HG02610 (cell line): ENCODE data around the gene VEGFB.
A peak's percentile ranks its signal among the peaks of the same experiment; 100 is the strongest.

ENCODE experiments used
- ATAC-seq: cut with Tn5 transposase; IDR thresholded peaks from one replicate; pipeline ENCODE4 v1.9.1; 2021; ENCODE audit warnings: mild to moderate bottlenecking, moderate library complexity; ENCODE audit not compliant: unreplicated experiment

The VEGFB gene

GRCh38 chr11:64276653-64277431 is 42.5 kb downstream of the VEGFB start:
- ATAC-seq: no peak

DNA sequence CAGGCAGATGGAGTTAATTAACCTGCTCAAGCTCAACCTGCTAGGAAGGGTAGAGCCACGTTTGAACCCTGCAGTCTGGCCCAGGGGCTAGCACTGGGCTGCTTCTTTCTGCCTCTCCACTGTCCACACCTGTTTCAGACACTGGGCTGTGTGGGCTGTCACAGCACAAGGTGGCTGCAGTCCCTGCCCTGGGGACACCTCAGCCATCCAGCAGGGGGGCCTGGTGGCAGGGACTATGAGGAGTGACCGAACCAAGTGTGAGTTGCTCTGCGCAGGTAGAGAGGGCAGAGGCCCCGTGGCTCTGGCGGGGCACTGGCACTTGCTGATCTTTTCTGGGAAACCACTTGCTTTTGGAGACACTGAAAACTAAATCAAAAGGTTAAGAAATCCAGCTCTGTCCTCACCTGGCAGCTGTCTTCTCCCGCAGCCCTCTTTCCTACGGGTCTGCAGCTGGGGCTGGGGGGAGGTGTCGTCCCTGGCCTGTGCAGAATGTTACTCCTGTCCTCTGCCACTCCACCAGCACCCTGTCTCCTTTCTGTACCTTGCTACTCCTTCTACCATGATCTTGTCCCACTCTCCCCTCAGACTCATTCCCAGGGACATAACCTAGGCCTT is 44.3 kb downstream of the VEGFB start:
- ATAC-seq: no peak

DNA sequence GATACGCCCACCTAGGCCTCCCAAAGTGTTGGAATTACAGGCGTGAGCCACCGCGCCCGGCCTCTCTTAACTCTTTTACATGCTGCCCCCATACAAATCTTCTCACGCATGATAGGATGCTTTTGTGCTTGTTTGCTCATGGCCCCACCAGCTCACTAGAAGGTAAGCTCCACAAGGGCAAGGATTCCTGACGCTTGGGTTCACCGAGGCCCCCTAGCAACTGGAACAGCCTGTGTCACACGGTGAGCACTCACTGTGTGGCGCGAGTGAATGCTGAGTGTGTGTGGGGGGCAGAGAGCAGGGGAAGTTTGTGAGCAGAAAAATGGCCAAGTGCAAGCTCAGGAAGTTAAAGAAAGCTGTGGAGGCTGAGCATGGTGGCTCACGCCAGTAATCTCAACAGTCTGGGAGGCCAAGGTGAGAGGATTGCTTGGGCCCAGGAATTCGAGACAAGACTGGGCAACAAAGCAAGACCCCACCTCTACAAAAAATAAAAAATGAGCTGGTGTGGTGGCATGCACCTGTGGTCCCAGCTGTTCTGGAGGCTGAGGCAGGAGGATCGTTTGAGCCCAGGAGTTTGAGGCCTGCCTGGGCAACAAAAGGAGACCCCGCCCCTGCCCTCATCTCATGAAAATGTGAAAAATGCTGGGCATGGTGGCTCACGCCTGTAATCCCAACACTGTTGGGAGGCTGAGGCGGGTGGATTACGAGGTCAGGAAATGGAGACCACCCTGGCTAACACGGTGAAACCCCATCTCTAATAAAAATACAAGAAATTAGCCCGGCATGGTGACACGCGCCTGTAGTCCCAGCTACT is 47.8 kb downstream of the VEGFB start:
- no peak for ATAC-seq

- no peak for ATAC-seq
Measured at GRCh38 chr11:64283092-64283491, 48.7 kb downstream of the VEGFB start.

- peak; percentile 79 for ATAC-seq
Measured at GRCh38 chr11:64284048-64284961, 49.9 kb downstream of the VEGFB start, which contains the start of gene BAD. TSS of gene BAD (minus strand) at chr11:64284665. CDS start at chr11:64284368, 297 bp downstream.

DNA sequence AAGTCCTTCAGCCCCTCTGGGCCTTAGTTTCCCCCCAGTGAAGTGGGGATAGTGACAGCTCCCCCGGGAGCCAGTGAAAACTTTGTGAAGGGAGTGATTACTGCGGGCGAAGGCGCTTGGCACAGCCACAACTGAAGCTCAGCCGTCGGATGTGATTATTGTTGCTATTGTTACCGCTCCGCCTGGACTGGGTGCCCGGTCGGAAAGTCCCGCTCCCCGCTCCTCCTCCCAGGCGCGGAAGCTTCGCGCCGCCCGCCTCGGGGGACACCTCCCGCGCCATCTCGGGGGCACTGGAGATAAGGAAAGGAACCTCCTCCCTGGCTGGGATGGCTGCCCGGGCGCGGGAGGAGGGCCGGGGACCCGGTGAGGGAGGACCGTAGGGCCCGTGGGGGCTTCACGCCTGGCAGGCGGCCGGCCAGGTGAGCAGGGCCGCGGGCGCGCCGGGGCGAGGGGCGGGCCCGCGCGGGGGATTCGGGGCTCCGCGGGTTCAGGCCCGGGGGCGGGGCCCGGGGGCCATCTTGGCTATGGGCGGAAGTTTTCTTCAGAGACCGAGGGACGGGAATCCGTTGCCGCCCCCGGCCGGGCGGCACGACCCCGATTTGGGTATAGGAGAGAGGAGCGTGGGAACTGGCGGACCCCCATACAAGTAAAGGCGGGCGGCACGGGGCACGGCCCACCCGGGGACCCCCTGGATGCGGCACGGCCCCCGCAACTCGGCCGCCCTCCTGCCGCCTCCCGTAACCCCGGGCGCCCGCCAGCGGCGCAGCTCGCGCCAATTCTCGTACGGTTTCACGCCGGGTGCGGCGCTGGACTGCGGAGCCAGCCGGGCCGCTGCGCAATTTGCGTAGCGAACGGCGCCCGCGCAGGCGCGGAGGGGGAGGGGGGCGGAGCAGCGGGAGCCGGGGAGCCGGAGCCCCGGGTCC is 50.8 kb downstream of the VEGFB start, which contains the start of gene GPR137:
TSS of gene GPR137 (plus strand) at position 887 of the 923 bp plus-strand sequence. CDS start 677 bp downstream, outside the sequence.
- ATAC-seq: peak; percentile 43

DNA sequence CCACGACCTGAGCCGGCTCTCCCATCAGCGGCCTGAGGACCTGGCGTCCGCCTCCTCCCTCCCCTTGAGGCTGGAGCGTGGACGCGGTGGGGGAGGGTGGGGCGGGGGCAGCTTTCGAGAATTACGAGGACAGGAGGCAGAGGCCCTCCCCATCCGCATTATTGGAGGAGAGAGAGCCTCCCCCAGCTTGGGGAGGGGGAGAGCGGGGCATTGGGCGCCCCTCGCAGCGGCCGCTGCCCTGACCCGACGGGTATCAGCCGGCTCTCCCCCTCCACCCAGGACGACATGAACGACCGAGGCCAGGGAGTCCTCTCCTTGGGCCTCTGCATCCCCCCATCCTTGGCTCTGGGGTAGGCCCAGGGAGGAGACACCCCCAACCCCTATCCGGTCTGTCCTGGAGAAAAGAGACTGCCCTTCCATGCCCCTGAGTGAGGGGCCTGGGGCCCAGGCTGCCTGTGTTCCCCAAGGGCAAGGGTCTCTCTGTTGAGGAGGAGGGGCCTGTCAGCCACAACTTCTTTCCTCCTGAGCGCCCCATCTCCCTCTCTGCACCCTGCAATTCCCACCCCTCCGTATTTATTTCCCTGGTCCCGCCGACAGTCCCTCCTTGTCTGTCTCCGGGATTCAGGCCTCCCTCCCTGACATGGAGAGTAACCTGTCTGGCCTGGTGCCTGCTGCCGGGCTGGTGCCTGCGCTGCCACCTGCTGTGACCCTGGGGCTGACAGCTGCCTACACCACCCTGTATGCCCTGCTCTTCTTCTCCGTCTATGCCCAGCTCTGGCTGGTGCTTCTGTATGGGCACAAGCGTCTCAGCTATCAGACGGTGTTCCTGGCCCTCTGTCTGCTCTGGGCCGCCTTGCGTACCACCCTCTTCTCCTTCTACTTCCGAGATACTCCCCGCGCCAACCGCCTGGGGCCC is 51.8 kb downstream of the VEGFB start:
- ATAC-seq: no peak

DNA sequence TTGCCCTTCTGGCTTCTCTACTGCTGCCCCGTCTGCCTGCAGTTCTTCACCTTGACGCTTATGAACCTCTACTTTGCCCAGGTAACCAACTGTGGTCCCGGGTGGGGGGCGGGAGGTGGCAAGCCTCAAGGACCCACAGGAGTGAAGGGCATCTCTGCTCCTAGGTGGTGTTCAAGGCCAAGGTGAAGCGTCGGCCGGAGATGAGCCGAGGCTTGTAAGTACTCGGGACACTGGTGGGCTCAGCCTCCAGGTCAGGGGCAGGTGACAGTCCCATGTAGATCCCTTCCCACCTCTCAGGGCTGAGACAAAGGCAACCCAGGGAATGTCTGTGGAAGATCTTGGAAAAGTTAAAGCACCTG is 52.4 kb downstream of the VEGFB start:
- no peak for ATAC-seq

DNA sequence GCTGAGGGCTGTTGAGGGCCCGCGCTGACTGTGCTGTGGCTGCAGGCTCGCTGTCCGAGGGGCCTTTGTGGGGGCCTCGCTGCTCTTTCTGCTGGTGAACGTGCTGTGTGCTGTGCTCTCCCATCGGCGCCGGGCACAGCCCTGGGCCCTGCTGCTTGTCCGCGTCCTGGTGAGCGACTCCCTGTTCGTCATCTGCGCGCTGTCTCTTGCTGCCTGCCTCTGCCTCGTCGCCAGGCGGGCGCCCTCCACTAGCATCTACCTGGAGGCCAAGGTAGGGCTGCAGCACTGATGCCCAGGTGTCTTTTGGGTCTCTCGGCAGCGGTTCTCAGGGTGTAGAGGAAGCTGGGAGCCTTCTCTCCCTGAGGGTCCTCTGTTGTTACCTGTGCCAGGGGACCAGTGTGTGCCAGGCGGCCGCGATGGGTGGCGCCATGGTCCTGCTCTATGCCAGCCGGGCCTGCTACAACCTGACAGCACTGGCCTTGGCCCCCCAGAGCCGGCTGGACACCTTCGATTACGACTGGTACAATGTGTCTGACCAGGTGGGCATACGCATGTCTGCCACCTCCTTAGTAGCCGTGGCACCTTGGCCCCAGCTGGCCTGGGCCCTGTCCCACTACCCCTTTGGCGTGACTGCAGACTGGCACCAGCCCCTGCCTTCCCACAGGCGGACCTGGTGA is 53.4 kb downstream of the VEGFB start:
- ATAC-seq: no peak

DNA sequence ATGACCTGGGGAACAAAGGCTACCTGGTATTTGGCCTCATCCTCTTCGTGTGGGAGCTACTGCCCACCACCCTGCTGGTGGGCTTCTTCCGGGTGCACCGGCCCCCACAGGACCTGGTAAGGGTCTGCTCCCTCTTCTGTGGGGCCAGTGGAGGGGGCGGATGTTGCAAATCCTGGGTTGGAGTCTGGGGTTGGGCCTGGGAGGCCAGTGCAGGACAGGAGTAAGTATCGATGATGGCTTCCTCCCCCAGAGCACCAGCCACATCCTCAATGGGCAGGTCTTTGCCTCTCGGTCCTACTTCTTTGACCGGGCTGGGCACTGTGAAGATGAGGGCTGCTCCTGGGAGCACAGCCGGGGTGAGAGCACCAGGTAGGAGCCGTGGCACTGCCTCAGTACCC is 54.0 kb downstream of the VEGFB start:
- no peak for ATAC-seq
